AG04450 (cell line): ENCODE results near the gene VBP1. TPM values are rescaled to one million over a fixed set of nuclear protein-coding genes. Genes with fewer than 3 reads are reported as not detected.

Source experiments
- CTCF ChIA-PET: fragments of 300-600, 350-600 bp; formaldehyde crosslinking; extraction: SDS; loops from one replicate; lab custom pipeline; 2022; ENCODE audit warnings: antibody characterized with exemption, inconsistent platforms; lab: Charles Lee
- POLR2A ChIA-PET: fragments of 350-600 bp; formaldehyde crosslinking; extraction: SDS; loops from one replicate; lab custom pipeline; 2021; ENCODE audit warnings: antibody characterized with exemption, inconsistent platforms; lab: Yijun Ruan, JAX
- DNase-seq: peaks from one replicate; pipeline ENCODE4 v3.0.0-alpha.2; 2011; ENCODE audit warnings: low read depth, low spot score
- H3K27ac ChIP-seq: one replicate; pipeline ENCODE4 v1.5.1; 2012; ENCODE audit warnings: low read depth, low read length, control low read depth
- H3K27me3 ChIP-seq: one replicate; pipeline ENCODE4 v1.6.0; 2012; ENCODE audit warnings: low read length; ENCODE audit not compliant: control insufficient read depth, insufficient read depth
- H3K4me3 ChIP-seq: 2 replicates; pipeline ENCODE4 v1.5.1; 2011; ENCODE audit warnings: mild to moderate bottlenecking, low read depth, low read length, control low read depth
- H3K9me3 ChIP-seq: 2 replicates; pipeline ENCODE4 v1.5.1; 2012; ENCODE audit warnings: low read length; ENCODE audit not compliant: control insufficient read depth, insufficient read depth
- CTCF ChIP-seq: IDR thresholded peaks from 2 replicates; pipeline ENCODE4 v1.5.1; 2011; ENCODE audit warnings: low read depth, low read length, control low read depth, inconsistent platforms
- polyA plus RNA-seq: library from polyadenylated mRNA; depleted of rRNA; stranded (reverse); fragments of >200 nt; gene quantifications from 2 replicates; pipeline ENCODE4 v1.2.3, GENCODE V29; 2011

VBP1 gene
- polyA plus RNA-seq, 1 experiment, result 61.4 TPM

GRCh38 chrX:155237719-155238118 lies 21.5 kb downstream of the VBP1 start:
- Histone ChIP-seq H3K9me3 (no peaks in the 10 kb centered on the region), H3K27ac (no peak overlapping the region), H3K27me3 (no peaks in the 10 kb centered on the region), H3K4me3 (no peak overlapping the region)
- no peak for DNase-seq
- ChIA-PET CTCF (interaction anchor here (1.6 kb wide), 1 partner anchor 21 kb away, joined by 6 read pairs; the partner anchor contains the start of gene VBP1), POLR2A (no interaction called here)
- no peak for TF ChIP-seq CTCF

- Histone ChIP-seq H3K27me3 (no peaks in the 10 kb centered on the region), H3K27ac (no peak overlapping the region), H3K9me3 (no peaks in the 10 kb centered on the region), H3K4me3 (no peak overlapping the region)
- no peak for DNase-seq
- ChIA-PET POLR2A (no interaction called here), CTCF (no interaction called here)
- TF ChIP-seq CTCF, result no peak
These were observed 26.0 kb downstream of the VBP1 start for GRCh38 chrX:155242300-155242699.

DNA sequence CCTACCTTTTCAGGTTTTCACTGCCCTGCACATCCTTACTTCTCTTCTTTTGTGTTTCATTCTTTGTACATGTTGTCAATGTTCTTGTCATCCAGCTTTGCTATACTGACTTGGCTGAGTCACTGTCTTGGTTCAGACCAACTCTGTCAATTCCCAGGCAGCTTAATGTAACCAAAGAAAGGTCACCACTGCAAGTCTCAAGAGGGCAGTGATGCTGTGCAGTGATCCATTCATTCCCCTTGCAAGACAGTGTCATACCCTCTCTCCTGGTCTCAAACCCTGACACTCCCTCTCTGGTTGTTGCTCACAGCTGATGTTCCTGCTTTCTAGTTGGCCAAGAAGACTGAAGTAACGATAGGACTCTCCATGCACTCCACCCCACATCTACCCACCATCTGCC lies 30.5 kb downstream of the VBP1 start:
- Histone ChIP-seq H3K27ac (no peak overlapping the region), H3K4me3 (no peak overlapping the region), H3K9me3 (no peaks in the 10 kb centered on the region), H3K27me3 (no peaks in the 10 kb centered on the region)
- POLR2A ChIA-PET, result no interaction called here
- TF ChIP-seq CTCF, result no peak
- DNase-seq, result no peak
- CTCF ChIA-PET, result no interaction called here

DNA sequence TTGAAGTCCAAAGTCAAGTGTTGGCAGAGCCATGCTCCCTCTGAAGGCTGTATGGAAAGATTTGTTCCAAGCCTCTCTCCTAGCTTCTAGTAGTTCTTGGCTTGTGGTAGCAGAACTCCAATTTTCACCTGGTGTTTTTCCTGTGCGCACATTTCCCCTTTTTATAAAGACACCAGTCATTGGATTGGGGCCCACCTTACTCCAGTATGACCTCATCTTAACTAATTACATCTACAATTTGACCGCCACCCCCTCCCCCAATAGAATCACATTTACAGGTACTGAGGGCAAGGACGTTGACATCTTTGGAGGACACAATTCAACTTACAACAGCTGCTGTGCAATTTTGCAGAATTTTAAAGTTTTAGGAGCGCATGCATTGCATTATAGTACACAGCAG lies 31.2 kb downstream of the VBP1 start:
- CTCF ChIA-PET, result no interaction called here
- Histone ChIP-seq H3K27ac (no peak overlapping the region), H3K27me3 (no peaks in the 10 kb centered on the region), H3K4me3 (no peak overlapping the region), H3K9me3 (no peaks in the 10 kb centered on the region)
- TF ChIP-seq CTCF, result no peak
- DNase-seq, result no peak
- POLR2A ChIA-PET, result no interaction called here

DNA sequence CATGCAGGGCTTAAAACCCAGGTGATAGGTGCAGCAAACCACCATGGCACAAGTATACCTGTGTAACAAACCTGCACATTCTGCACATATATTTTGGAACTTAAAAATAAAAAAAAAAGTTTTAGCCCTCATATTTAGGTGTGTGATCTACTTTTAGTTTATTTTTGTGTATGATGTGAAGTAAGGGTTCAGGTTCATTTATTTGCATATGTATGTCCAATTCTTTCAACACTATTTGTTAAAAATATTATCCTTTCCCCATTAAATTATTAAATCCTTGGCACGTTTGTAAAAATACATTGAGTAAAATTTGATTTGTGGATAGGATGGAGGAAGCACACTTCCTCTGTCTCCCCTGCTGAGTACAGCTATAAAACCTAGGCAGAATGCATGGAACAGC lies 35.1 kb downstream of the VBP1 start:
- TF ChIP-seq CTCF, result no peak
- Histone ChIP-seq H3K9me3 (no peaks in the 10 kb centered on the region), H3K27me3 (no peaks in the 10 kb centered on the region), H3K4me3 (no peak overlapping the region), H3K27ac (no peak overlapping the region)
- POLR2A ChIA-PET, result no interaction called here
- CTCF ChIA-PET, result no interaction called here
- DNase-seq, result no peak
